Spleen (tissue), 11 donors: Measurements from ENCODE around the gene ADRA2B. TPM values are rescaled to one million over a fixed set of nuclear protein-coding genes. Genes with fewer than 3 reads are reported as not detected.
A peak's percentile ranks its signal among the peaks of the same experiment; 100 is the strongest.
"Not testable (repeated sequence)": the region's sequence is repeated elsewhere in the genome, so short reads cannot be mapped to it uniquely, and the experiment has no call there.

Experiments
- DNase-seq: peaks from one replicate; pipeline ENCODE4 v3.0.0-alpha.2; 2020
- H3K27ac ChIP-seq, 8 donors: fragments of 200-600 bp; sonication (generic) in 7 of 8; 1 replicate in 4 of 8; 2 replicates in 4 of 8; pipeline versions ENCODE4 v1.5.0 to v1.8.0; 2016 to 2021; ENCODE audit warnings: inconsistent platforms in 4 of 8, mild to moderate bottlenecking in 4 of 8, moderate library complexity in 1 of 8
- H3K27me3 ChIP-seq, 7 donors: fragments of 200-600 bp; sonication (generic) in 6 of 7; replicated peaks in 1 of 7; 1 replicate in 4 of 7; 2 replicates in 3 of 7; pipeline versions ENCODE4 v1.5.0 to v1.8.0; 2016 to 2021; ENCODE audit warnings: inconsistent platforms in 3 of 7, mild to moderate bottlenecking in 1 of 7
- H3K36me3 ChIP-seq, 6 donors: fragments of 200-600 bp; sonication (generic) in 5 of 6; 1 replicate in 4 of 6; 2 replicates in 2 of 6; pipeline versions ENCODE4 v1.5.0 to v1.8.0; 2016 to 2021; ENCODE audit warnings: inconsistent platforms in 2 of 6
- H3K4me1 ChIP-seq, 6 donors: fragments of 200-600 bp; sonication (generic) in 5 of 6; 1 replicate in 3 of 6; 2 replicates in 3 of 6; pipeline versions ENCODE4 v1.5.0 to v1.8.0; 2016 to 2021; ENCODE audit warnings: inconsistent platforms in 3 of 6
- H3K4me3 ChIP-seq, 8 donors: fragments of 200-600 bp; sonication (generic) in 7 of 8; 1 replicate in 4 of 8; 2 replicates in 4 of 8; pipeline versions ENCODE4 v1.5.0 to v1.8.0; 2016 to 2021; ENCODE audit warnings: inconsistent platforms in 4 of 8, mild to moderate bottlenecking in 4 of 8, moderate library complexity in 2 of 8
- H3K9me3 ChIP-seq, 8 donors: fragments of 200-600 bp; sonication (generic) in 7 of 8; 1 replicate in 4 of 8; 2 replicates in 4 of 8; pipeline versions ENCODE4 v1.5.0 to v1.8.0; 2016 to 2021; ENCODE audit warnings: inconsistent platforms in 4 of 8
- CTCF ChIP-seq, 11 experiments: fragments of 200-600 bp in 7 of 11; fragments of 450-650 bp in 4 of 11; sonication (generic) in 4 of 11; IDR thresholded peaks in 8 of 11; conservative IDR thresholded peaks in 3 of 11; 1 replicate in 7 of 11; 2 replicates in 4 of 11; pipeline versions ENCODE4 v1.4.0 to v1.8.0; 2016 to 2021; ENCODE audit warnings: antibody characterized with exemption in 11 of 11, inconsistent platforms in 4 of 11, mild to moderate bottlenecking in 1 of 11
- POLR2A ChIP-seq, 3 donors: fragments of 450-650 bp; IDR thresholded peaks; one replicate each; pipeline ENCODE4 v1.5.1; 2017; ENCODE audit warnings: antibody characterized with exemption in 3 of 3, mild to moderate bottlenecking in 1 of 3
- POLR2AphosphoS5 ChIP-seq, 3 donors: sonication (generic); formaldehyde crosslinking; IDR thresholded peaks; one replicate each; pipeline ENCODE4 v1.5.1; 2017; ENCODE audit warnings: antibody characterized with exemption in 3 of 3
- WGBS, 5 donors: extraction: QIAGEN DNeasy Blood & Tissue Kit in 3 of 5; methylation state at CpG; one replicate each; pipeline versions ENCODE4 v1.1.5 to v1.1.7; 2013 to 2018; 5-methylcytosine and 5-hydroxymethylcytosine counted together
- intact Hi-C: fragments of 100-400 bp; cut with DNase I; formaldehyde crosslinking; loops from one replicate; pipeline ENCODE4 v1.15.0; 2023; ENCODE audit warnings: low total_unique reads
- polyA plus RNA-seq, 3 donors: library from polyadenylated mRNA; stranded (reverse); fragments of 200-250 nt; gene quantifications; one replicate each; pipeline ENCODE4 v1.2.1, GENCODE V29; 2013
- total RNA-seq, 7 donors: library from RNA; depleted of rRNA in 3 of 7; stranded (reverse); fragments of >200 nt in 3 of 7; fragmentation: NEBNext Ultra II Directional in 4 of 7; extraction: Animal tissue kit (Norgen Biotek cat#: 25700) in 4 of 7; gene quantifications; one replicate each; pipeline versions ENCODE4 v1.1.0 to v1.2.1, GENCODE V29; 2016 to 2021
- donor health status: healthy with polysubstance abuse.
- donor health status: DM: no; HTN: no; CAD: no; lungs with moderate emphysema.
- donor health status: DM: no; HTN: no; CAD: no.
- donor health status: Bipolar disorder and iron deficiency.
- donor health status: healthy.
- donor health status: DM: no; HTN: no; CAD: no.
- donor health status: DM: yes; HTN: yes; CAD: no.

ADRA2B gene
- total and polyA plus RNA-seq, 10 donors, result 1.8 to 14.2 (median 5.2) TPM

GRCh38 chr2:96163415-96163767 lies 47.0 kb upstream of the ADRA2B start:
- TF ChIP-seq POLR2AphosphoS5 (IDR thresholded peaks at IDR 0.05) (no peak), POLR2A (IDR thresholded peaks at IDR 0.05) (no peak), CTCF (IDR thresholded peaks at IDR 0.05 in 8 of 11, conservative IDR thresholded peaks at IDR 0.05 in 3 of 11) (no peak)
- intact Hi-C loops, result no loop called here
- Histone ChIP-seq H3K27ac (peak overlapping the region; percentile 68 to 93 (median 84)), H3K9me3 (peaks cover 0 to 8% (median 0%) of the 10 kb centered on the region in 8 donors), H3K36me3 (no peaks in the 10 kb centered on the region), H3K4me3 (peak overlapping the region in 1 of 8 donors; percentile 55), H3K27me3 (no peaks in the 10 kb centered on the region), H3K4me1 (peaks cover 18 to 69% (median 54%) of the 10 kb centered on the region in 6 donors)
- no peak for DNase-seq
- 61 to 93% (median 81%) methylated on average over 5 of the region's 5 CpGs for WGBS, 5 donors

- no peak for DNase-seq
- Histone ChIP-seq H3K4me3 (peak overlapping the region in 1 of 8 donors; percentile 30), H3K9me3 (peaks cover 0 to 8% (median 0%) of the 10 kb centered on the region in 8 donors), H3K36me3 (no peaks in the 10 kb centered on the region), H3K4me1 (peaks cover 33 to 84% (median 68%) of the 10 kb centered on the region in 6 donors), H3K27ac (peak overlapping the region; percentile 43 to 93 (median 84)), H3K27me3 (no peaks in the 10 kb centered on the region)
- TF ChIP-seq POLR2AphosphoS5 (IDR thresholded peaks at IDR 0.05) (peak in 1 of 3 donors; percentile 40), POLR2A (IDR thresholded peaks at IDR 0.05) (no peak), CTCF (IDR thresholded peaks at IDR 0.05 in 8 of 11, conservative IDR thresholded peaks at IDR 0.05 in 3 of 11) (no peak)
- intact Hi-C loops, result no loop called here
- 53 to 64% (median 55%) methylated on average over 5 of the region's 5 CpGs for WGBS, 5 donors
These were observed 45.5 kb upstream of the ADRA2B start for GRCh38 chr2:96161898-96162297.

- H3K36me3 ChIP-seq, intact Hi-C loops, H3K27me3 ChIP-seq, H3K9me3 ChIP-seq, H3K4me3 ChIP-seq, DNase-seq: not testable (repeated sequence)
- peak overlapping the region in 4 of 8 donors; percentile 75 to 93 (median 82) for H3K27ac ChIP-seq
- WGBS, 5 donors, result 89 to 96% (median 94%) methylated on average over 5 of the region's 5 CpGs
- H3K4me1 ChIP-seq, result peaks cover 36 to 95% (median 80%) of the 10 kb centered on the region in 6 donors
These were observed 44.0 kb upstream of the ADRA2B start for GRCh38 chr2:96160366-96160765.

GRCh38 chr2:96159084-96159830 lies 42.9 kb upstream of the ADRA2B start:
- Histone ChIP-seq H3K4me1 (peaks cover 34 to 84% (median 71%) of the 10 kb centered on the region in 6 donors), H3K36me3 (no peaks in the 10 kb centered on the region), H3K4me3 (no peak overlapping the region), H3K27ac (peak overlapping the region in 4 of 8 donors; percentile 65 to 93 (median 76)), H3K9me3 (peaks cover 0 to 8% (median 0%) of the 10 kb centered on the region in 8 donors), H3K27me3 (no peaks in the 10 kb centered on the region)
- peak; percentile 76 for DNase-seq
- intact Hi-C loops, result no loop called here
- WGBS, 5 donors, result 70 to 85% (median 75%) methylated on average over 17 of the region's 17 CpGs
- TF ChIP-seq CTCF (IDR thresholded peaks at IDR 0.05 in 8 of 11, conservative IDR thresholded peaks at IDR 0.05 in 3 of 11) (no peak), POLR2AphosphoS5 (IDR thresholded peaks at IDR 0.05) (peak in 2 of 3 donors; percentile 32 to 59)
